Activated gamma-delta T cell treated with Interleukin-2 at 50 U/mL for 16 hours (primary cell): ENCODE measurements around the gene PLAAT1.

Experiments
- DNase-seq: peaks from one replicate; pipeline ENCODE4 v3.0.0-alpha.2; 2020

Gene PLAAT1

GRCh38 chr3:193261970-193262369 is 20.9 kb downstream of the PLAAT1 start:
- DNase-seq: no peak

GRCh38 chr3:193262707-193263106 is 21.7 kb downstream of the PLAAT1 start:
- DNase-seq: no peak

GRCh38 chr3:193269343-193270028 is 28.5 kb downstream of the PLAAT1 start:
- no peak for DNase-seq

GRCh38 chr3:193270451-193270850 is 29.4 kb downstream of the PLAAT1 start:
- DNase-seq: no peak

GRCh38 chr3:193271101-193271840 is 30.2 kb downstream of the PLAAT1 start:
- no peak for DNase-seq

GRCh38 chr3:193292386-193292785 is 51.4 kb downstream of the PLAAT1 start:
- no peak for DNase-seq

- DNase-seq: no peak
These were observed 55.0 kb downstream of the PLAAT1 start for GRCh38 chr3:193295985-193296384.

GRCh38 chr3:193297421-193297820 is 56.4 kb downstream of the PLAAT1 start:
- no peak for DNase-seq

- no peak for DNase-seq
These were observed 60.4 kb downstream of the PLAAT1 start for GRCh38 chr3:193301433-193301832.

- no peak for DNase-seq
These were observed 64.3 kb downstream of the PLAAT1 start for GRCh38 chr3:193305356-193305755.

GRCh38 chr3:193310914-193311723 is 70.1 kb downstream of the PLAAT1 start:
- no peak for DNase-seq

- no peak for DNase-seq
These were observed 72.3 kb downstream of the PLAAT1 start for GRCh38 chr3:193313061-193313958.

GRCh38 chr3:193314161-193314560 is 73.1 kb downstream of the PLAAT1 start:
- DNase-seq: no peak

- no peak for DNase-seq
These were observed 76.8 kb downstream of the PLAAT1 start for GRCh38 chr3:193317682-193318300.
